Activated CD4-positive, alpha-beta memory T cell treated with anti-CD3 and anti-CD28 coated beads, Interleukin-2, amount 10 ng/mL, durations not matched to agents 7 days and 5 days (primary cell): ENCODE data around the gene GRK5. TPM values are rescaled to one million over a fixed set of nuclear protein-coding genes. Genes with fewer than 3 reads are reported as not detected.
A peak's percentile ranks its signal among the peaks of the same experiment; 100 is the strongest.

Experiments
- CTCF ChIA-PET: fragments of 350-600 bp; sonication (Branson Sonifier 250); formaldehyde crosslinking; loops from one replicate; lab custom pipeline; 2021; ENCODE audit warnings: antibody characterized with exemption, inconsistent platforms; lab: Charles Lee
- POLR2A ChIA-PET: fragments of 350-600 bp; sonication (Branson Sonifier 250); formaldehyde crosslinking; loops from one replicate; lab custom pipeline; 2021; ENCODE audit warnings: antibody characterized with exemption; lab: Charles Lee
- DNase-seq: peaks from one replicate; pipeline ENCODE4 v3.0.0-alpha.2; 2020
- H3K27ac Mint-ChIP-seq: one replicate; pipeline ENCODE4 v1.8.0; 2021; ENCODE audit warnings: mild to moderate bottlenecking, mixed read lengths
- H3K27me3 Mint-ChIP-seq: one replicate; pipeline ENCODE4 v1.8.0; 2021; ENCODE audit warnings: mixed read lengths
- H3K36me3 Mint-ChIP-seq: one replicate; pipeline ENCODE4 v1.8.0; 2021; ENCODE audit warnings: low read depth, mixed read lengths
- H3K4me1 Mint-ChIP-seq: one replicate; pipeline ENCODE4 v1.8.0; 2021; ENCODE audit warnings: mixed read lengths
- H3K4me3 Mint-ChIP-seq: one replicate; pipeline ENCODE4 v1.8.0; 2021; ENCODE audit warnings: mild to moderate bottlenecking, mixed read lengths
- H3K9me3 Mint-ChIP-seq: one replicate; pipeline ENCODE4 v1.8.0; 2021; ENCODE audit warnings: mixed read lengths
- total RNA-seq, 2 experiments: library from RNA; stranded (reverse); gene quantifications; one replicate each; pipeline ENCODE4 v1.2.3, GENCODE V29; 2021

The GRK5 gene
- total RNA-seq, 2 experiments from 2014 or later: 29.8 to 30.6 TPM

GRCh38 chr10:119474606-119475005 lies 267.2 kb downstream of the GRK5 start:
- no peak overlapping the region for H3K27ac Mint-ChIP-seq
- CTCF ChIA-PET: no interaction called here
- no peaks in the 10 kb centered on the region for H3K36me3 Mint-ChIP-seq
- H3K27me3 Mint-ChIP-seq: peaks cover 26% of the 10 kb centered on the region
- no peak for DNase-seq
- POLR2A ChIA-PET: no interaction called here
- H3K4me3 Mint-ChIP-seq: no peak overlapping the region
- peaks cover 4% of the 10 kb centered on the region for H3K9me3 Mint-ChIP-seq
- peaks cover 26% of the 10 kb centered on the region for H3K4me1 Mint-ChIP-seq

- Mint-ChIP-seq H3K27me3 (peaks cover 13% of the 10 kb centered on the region), H3K9me3 (peaks cover 4% of the 10 kb centered on the region), H3K36me3 (no peaks in the 10 kb centered on the region), H3K27ac (no peak overlapping the region), H3K4me3 (no peak overlapping the region), H3K4me1 (peaks cover 28% of the 10 kb centered on the region)
- CTCF ChIA-PET: interaction anchor here (1.4 to 1.5 kb wide), 2 partner anchors 12 to 32 kb away, joined by 5 to 10 read pairs; no protein-coding TSS in a partner anchor
- no peak for DNase-seq
- POLR2A ChIA-PET: interaction anchor here (1.6 kb wide), 1 partner anchor 271 kb away, joined by 4 read pairs; no protein-coding TSS in a partner anchor
Observed at GRCh38 chr10:119477444-119477843, 270.1 kb downstream of the GRK5 start.

- POLR2A ChIA-PET: interaction anchor here (0.7 to 2.3 kb wide), 8 partner anchors 8 to 399 kb away, joined by 3 to 9 read pairs (median 4); partner anchors contain the start of gene RGS10
- H3K4me3 Mint-ChIP-seq: peak overlapping the region; percentile 5
- CTCF ChIA-PET: interaction anchor here (1.2 to 1.5 kb wide), 3 partner anchors 11 to 271 kb away, joined by 3 to 10 read pairs (median 5); partner anchors contain the start of gene GRK5
- H3K27me3 Mint-ChIP-seq: peaks cover 12% of the 10 kb centered on the region
- peaks cover 4% of the 10 kb centered on the region for H3K9me3 Mint-ChIP-seq
- no peaks in the 10 kb centered on the region for H3K36me3 Mint-ChIP-seq
- peak overlapping the region; percentile 47 for H3K27ac Mint-ChIP-seq
- peaks cover 28% of the 10 kb centered on the region for H3K4me1 Mint-ChIP-seq
- peak; percentile 47 for DNase-seq
Observed at GRCh38 chr10:119478111-119478802, 270.9 kb downstream of the GRK5 start.

GRCh38 chr10:119478811-119479341 lies 271.5 kb downstream of the GRK5 start:
- no peaks in the 10 kb centered on the region for H3K36me3 Mint-ChIP-seq
- no peak for DNase-seq

GRCh38 chr10:119479532-119479931 lies 272.2 kb downstream of the GRK5 start:
- Mint-ChIP-seq H3K36me3 (no peaks in the 10 kb centered on the region), H3K27ac (no peak overlapping the region), H3K4me1 (peaks cover 28% of the 10 kb centered on the region), H3K4me3 (no peak overlapping the region), H3K27me3 (peaks cover 10% of the 10 kb centered on the region), H3K9me3 (no peaks in the 10 kb centered on the region)
- POLR2A ChIA-PET: interaction anchor here (1.1 to 2.3 kb wide), 5 partner anchors 9 to 63 kb away, joined by 3 to 9 read pairs (median 6); partner anchors contain the start of gene RGS10
- CTCF ChIA-PET: interaction anchor here (0.9 to 3.3 kb wide), 3 partner anchors 10 to 272 kb away, joined by 3 to 10 read pairs (median 3); partner anchors contain the start of genes GRK5 and RGS10
- no peak for DNase-seq

More at GRCh38 chr10:119478811-119479341, 271.5 kb downstream of the GRK5 start:
- H3K4me1 Mint-ChIP-seq: peaks cover 28% of the 10 kb centered on the region
- H3K27me3 Mint-ChIP-seq: peaks cover 11% of the 10 kb centered on the region
- ChIA-PET CTCF (interaction anchor here (0.9 to 3.3 kb wide), 4 partner anchors 11 to 272 kb away, joined by 3 to 10 read pairs (median 6); partner anchors contain the start of genes GRK5 and RGS10), POLR2A (interaction anchor here (0.7 to 2.3 kb wide), 9 partner anchors 9 to 400 kb away, joined by 3 to 9 read pairs (median 4); partner anchors contain the start of gene RGS10)
- peak overlapping the region; percentile 5 for H3K4me3 Mint-ChIP-seq
- H3K9me3 Mint-ChIP-seq: peaks cover 1% of the 10 kb centered on the region
- peak overlapping the region; percentile 47 for H3K27ac Mint-ChIP-seq

GRCh38 chr10:119480667-119481066 lies 273.3 kb downstream of the GRK5 start:
- Mint-ChIP-seq H3K4me1 (peaks cover 28% of the 10 kb centered on the region), H3K27me3 (peaks cover 10% of the 10 kb centered on the region), H3K36me3 (no peaks in the 10 kb centered on the region), H3K4me3 (no peak overlapping the region), H3K27ac (no peak overlapping the region), H3K9me3 (no peaks in the 10 kb centered on the region)
- POLR2A ChIA-PET: interaction anchor here (2.1 kb wide), 1 partner anchor 9 kb away, joined by 7 read pairs; no protein-coding TSS in a partner anchor
- CTCF ChIA-PET: interaction anchor here (3.3 kb wide), 1 partner anchor 9 kb away, joined by 10 read pairs; no protein-coding TSS in a partner anchor
- no peak for DNase-seq

- Mint-ChIP-seq H3K4me3 (no peak overlapping the region), H3K36me3 (no peaks in the 10 kb centered on the region), H3K9me3 (no peaks in the 10 kb centered on the region), H3K4me1 (peaks cover 28% of the 10 kb centered on the region), H3K27me3 (peaks cover 3% of the 10 kb centered on the region), H3K27ac (no peak overlapping the region)
- no peak for DNase-seq
- ChIA-PET CTCF (interaction anchor here (3.3 kb wide), 1 partner anchor 8 kb away, joined by 10 read pairs; no protein-coding TSS in a partner anchor), POLR2A (interaction anchor here (2.1 kb wide), 1 partner anchor 8 kb away, joined by 7 read pairs; no protein-coding TSS in a partner anchor)
Observed at GRCh38 chr10:119481781-119482426, 274.5 kb downstream of the GRK5 start.

GRCh38 chr10:119483001-119483400 lies 275.6 kb downstream of the GRK5 start:
- ChIA-PET CTCF (no interaction called here), POLR2A (no interaction called here)
- H3K9me3 Mint-ChIP-seq: no peaks in the 10 kb centered on the region
- no peak for DNase-seq
- no peaks in the 10 kb centered on the region for H3K27me3 Mint-ChIP-seq
- no peaks in the 10 kb centered on the region for H3K36me3 Mint-ChIP-seq
- peaks cover 18% of the 10 kb centered on the region for H3K4me1 Mint-ChIP-seq
- H3K4me3 Mint-ChIP-seq: no peak overlapping the region
- H3K27ac Mint-ChIP-seq: no peak overlapping the region

GRCh38 chr10:119483839-119484238 lies 276.5 kb downstream of the GRK5 start:
- H3K4me3 Mint-ChIP-seq: no peak overlapping the region

GRCh38 chr10:119488675-119489074 lies 281.3 kb downstream of the GRK5 start:
- Mint-ChIP-seq H3K4me3 (no peak overlapping the region), H3K27me3 (no peaks in the 10 kb centered on the region), H3K9me3 (no peaks in the 10 kb centered on the region), H3K4me1 (peaks cover 32% of the 10 kb centered on the region), H3K36me3 (no peaks in the 10 kb centered on the region), H3K27ac (peak overlapping the region; percentile 85)
- POLR2A ChIA-PET: interaction anchor here (0.8 to 1.8 kb wide), 4 partner anchors 10 to 52 kb away, joined by 3 to 14 read pairs (median 4); no protein-coding TSS in a partner anchor
- CTCF ChIA-PET: interaction anchor here (0.7 to 4.7 kb wide), 11 partner anchors 8 to 282 kb away, joined by 3 to 25 read pairs (median 10); partner anchors contain the start of gene GRK5
- DNase-seq: no peak

More at GRCh38 chr10:119483839-119484238, 276.5 kb downstream of the GRK5 start:
- Mint-ChIP-seq H3K27me3 (no peaks in the 10 kb centered on the region), H3K9me3 (no peaks in the 10 kb centered on the region), H3K36me3 (no peaks in the 10 kb centered on the region), H3K27ac (no peak overlapping the region), H3K4me1 (peaks cover 16% of the 10 kb centered on the region)
- CTCF ChIA-PET: no interaction called here
- POLR2A ChIA-PET: no interaction called here
- DNase-seq: no peak

- no peaks in the 10 kb centered on the region for H3K27me3 Mint-ChIP-seq
- no peak for DNase-seq
- no peaks in the 10 kb centered on the region for H3K9me3 Mint-ChIP-seq
- no peaks in the 10 kb centered on the region for H3K36me3 Mint-ChIP-seq
- peaks cover 45% of the 10 kb centered on the region for H3K4me1 Mint-ChIP-seq
- peak overlapping the region; percentile 85 for H3K27ac Mint-ChIP-seq
- ChIA-PET POLR2A (interaction anchor here (0.8 to 2.6 kb wide), 10 partner anchors 9 to 283 kb away, joined by 3 to 14 read pairs (median 5); partner anchors contain the start of genes GRK5 and RGS10), CTCF (interaction anchor here (0.6 to 4.7 kb wide), 31 partner anchors 9 to 290 kb away, joined by 3 to 26 read pairs (median 4); partner anchors contain the start of genes GRK5 and RGS10)
- H3K4me3 Mint-ChIP-seq: peak overlapping the region; percentile 65
Observed at GRCh38 chr10:119489991-119490326, 282.6 kb downstream of the GRK5 start.
